GM18519 (cell line): ENCODE measurements around the gene C1orf198.

ENCODE experiments used
- ATAC-seq: cut with Tn5 transposase; IDR thresholded peaks from one replicate; pipeline ENCODE4 v1.9.1; 2021; ENCODE audit warnings: mild to moderate bottlenecking, moderate library complexity; ENCODE audit not compliant: unreplicated experiment, low FRiP score

Gene C1orf198, protein sequence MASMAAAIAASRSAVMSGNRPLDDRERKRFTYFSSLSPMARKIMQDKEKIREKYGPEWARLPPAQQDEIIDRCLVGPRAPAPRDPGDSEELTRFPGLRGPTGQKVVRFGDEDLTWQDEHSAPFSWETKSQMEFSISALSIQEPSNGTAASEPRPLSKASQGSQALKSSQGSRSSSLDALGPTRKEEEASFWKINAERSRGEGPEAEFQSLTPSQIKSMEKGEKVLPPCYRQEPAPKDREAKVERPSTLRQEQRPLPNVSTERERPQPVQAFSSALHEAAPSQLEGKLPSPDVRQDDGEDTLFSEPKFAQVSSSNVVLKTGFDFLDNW

DNA sequence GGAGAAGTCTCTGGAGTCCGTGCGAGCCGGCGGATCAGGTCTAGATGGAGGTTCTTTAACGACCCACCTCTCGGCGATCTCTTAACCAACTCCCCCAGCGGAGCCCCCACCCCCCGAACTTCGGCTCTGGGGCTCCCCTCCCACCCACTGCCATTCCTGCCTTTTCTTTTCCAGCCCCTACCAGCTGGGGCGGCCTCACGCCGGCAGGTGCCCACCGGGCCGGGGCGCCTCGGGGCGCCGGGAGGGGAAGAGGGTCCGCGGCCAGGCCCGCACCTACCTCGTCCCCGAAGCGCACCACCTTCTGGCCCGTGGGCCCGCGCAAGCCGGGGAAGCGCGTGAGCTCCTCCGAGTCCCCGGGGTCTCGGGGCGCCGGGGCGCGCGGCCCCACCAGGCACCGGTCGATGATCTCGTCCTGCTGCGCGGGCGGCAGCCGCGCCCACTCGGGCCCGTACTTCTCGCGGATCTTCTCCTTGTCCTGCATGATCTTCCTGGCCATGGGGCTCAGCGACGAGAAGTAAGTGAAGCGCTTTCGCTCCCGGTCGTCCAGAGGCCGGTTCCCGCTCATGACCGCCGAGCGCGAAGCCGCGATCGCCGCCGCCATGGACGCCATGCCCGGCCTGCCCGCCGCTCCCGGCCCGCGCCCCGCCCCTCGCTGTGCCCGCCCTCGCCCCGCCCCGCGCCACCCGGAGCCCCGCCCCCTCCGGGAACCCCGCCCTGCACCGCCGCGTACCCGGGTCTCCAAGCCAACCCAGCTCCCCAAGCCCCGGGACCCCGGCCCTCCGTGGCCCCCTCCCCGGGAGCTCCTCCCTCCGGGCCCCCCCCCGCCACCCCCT is at the start of gene C1orf198:
Gene C1orf198 (minus strand): TSS at position 619 of the 833 bp plus-strand sequence. CDS start 9 bp downstream, at position 610.
- peak; percentile 38 for ATAC-seq

DNA sequence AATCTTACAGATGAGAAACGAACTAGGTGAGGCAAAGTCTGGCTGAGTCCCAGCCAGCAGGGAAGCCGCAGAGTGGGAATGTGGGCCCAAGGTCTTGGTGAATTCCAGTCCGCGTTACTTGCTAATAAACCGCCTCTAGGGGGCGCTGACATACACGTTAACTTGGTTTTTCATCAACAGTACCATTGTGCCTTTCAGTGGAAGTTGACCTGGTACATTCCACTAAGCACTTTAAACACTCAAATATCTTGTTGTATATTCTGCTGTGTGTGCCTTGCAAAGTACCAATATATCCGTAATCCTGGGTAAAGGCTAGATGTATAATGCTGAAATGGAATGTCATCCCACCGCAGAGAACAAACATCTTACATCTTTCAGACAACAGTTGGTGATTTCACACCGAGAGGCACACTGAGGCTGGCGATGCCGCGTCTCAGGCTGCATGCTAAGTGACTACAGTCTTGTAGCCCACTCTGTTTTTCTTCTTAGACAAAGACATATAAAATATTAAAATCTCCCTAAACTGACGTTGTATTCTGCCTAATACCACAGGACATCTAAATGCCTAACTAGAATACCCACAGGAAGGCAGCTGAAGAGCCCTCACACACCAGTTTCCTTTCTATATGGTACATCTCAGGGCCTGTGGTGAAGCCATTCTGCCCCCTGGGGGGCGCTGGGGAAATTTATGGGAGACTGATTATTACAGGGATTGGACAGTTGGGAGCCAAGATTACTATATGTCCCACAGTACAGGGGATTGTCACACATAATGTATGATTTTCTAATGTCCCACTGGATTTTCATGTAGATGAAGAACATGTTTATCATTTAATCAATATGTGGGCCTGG is 49.2 kb upstream of the C1orf198 start:
- ATAC-seq, result no peak

DNA sequence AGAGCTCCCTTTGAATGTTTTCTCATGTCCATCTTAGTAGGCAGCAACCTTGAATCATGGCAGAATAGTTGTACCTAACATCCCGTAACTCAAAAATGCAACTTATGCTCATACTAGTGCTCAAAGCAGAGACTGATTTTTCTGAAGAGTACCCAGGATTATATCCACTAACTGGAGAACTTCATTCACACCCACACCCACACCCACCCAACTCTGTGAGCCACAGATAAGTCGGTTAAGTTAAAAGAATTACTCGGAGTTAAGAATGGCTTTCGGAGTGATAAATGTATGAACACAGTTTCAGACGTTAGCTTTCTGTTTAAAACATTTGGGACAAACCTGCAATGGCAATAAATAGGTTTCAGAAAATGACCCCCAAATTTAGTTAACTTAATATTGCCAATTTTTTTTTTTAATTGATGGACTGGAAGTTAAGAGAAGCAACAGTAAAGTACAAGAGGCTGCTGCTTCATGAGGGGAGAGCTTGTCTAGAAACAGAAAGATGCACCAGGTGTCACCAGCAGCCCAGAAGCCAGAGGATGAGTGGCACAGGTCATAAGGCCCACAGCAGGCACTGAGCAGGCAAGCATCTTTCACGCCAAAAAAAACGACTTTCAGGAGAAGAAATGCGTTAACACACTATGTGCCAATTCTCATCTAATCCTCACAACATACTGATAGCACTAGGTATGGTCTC is 48.4 kb upstream of the C1orf198 start:
- ATAC-seq, result no peak

DNA sequence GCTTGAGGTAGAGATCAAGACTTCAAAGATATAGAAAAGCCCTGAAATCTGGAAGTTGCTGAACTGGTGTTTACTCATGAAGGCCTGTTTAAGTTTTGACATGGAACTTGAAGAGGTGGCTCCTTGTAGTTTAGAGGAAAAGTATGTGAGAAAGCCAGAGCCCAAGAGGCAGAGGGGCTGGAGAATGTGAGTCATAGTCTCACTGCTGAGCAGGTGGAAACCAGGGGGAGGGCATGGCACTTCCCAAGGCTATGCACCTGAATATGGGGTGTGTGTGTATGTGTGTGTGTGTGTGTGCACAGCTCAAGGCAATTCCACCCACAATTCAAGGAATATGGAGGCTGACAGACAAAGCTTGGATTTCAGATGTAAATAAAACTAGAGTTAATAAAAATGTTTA is 46.8 kb upstream of the C1orf198 start:
- no peak for ATAC-seq

DNA sequence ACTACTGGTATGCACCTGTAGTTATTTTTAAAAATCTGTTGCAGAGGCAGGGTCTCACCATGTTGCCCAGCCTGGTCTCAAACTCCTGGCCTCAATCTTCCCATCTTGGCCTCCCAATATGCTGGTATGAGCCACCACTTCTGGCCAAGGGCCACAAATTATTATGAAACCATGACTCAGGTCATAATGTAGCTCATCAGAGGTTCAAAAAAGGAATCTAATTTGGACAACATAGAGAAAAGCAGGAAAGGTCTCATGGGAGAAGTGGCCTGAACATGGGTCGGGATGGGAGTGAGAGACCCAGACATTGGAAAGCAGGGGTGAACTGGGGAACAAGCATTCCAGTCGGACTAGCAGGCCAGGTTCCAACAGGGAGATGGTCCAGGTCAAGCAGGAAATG is 45.2 kb upstream of the C1orf198 start:
- ATAC-seq, result no peak

DNA sequence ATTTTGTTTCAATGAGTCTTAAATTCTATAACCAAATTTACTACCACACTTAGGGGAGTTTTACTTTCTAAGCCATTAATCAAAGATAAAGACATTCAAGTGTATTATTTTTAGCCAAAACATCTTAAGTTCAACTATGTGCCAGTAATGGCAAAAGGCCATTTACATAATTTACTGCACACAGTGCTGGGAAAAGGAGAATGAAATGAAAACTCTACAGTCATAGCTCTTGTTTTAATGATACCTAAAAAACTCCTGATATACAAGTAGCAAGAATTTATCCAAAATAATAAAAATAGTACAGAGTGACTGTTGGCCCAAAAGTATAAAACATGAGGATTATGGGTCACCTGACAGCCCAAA is 42.4 kb upstream of the C1orf198 start:
- no peak for ATAC-seq

DNA sequence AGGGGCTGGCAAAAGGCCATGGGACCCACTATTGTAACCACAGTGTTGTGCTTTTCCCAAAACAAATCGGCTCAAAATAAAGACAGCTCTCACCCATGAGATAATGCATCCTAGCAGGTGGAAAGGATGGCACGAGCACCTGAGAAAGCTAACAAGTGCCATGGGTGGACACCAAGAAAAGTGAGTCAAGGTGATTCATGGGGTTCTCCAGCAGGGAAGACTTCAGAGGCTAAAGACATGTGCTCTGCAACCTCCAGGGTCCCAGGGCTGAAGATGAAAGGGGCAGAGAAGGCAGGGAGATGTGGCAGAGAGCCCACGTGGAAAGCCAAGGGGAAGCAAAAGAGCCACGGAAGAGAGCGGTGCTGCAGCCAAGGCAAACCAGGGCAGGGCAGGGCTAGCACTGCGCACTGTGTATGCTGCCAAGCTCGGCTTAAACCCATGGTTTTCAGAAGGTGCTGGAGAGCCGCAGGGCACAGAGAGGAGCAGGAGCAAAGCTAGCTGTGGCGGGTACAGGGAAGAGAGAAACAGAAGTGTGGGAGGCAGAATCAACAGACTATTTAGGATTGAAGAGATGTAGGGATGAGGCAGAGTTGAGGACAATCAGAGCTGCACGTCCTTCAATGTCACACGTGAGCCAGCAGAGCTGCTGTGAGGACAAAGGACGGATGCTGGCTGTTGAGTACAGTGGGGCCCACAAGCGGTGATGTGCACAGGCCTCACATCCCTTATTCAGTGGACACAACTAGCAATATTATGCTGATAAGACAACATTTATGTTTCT is 41.8 kb upstream of the C1orf198 start:
- ATAC-seq, result no peak

DNA sequence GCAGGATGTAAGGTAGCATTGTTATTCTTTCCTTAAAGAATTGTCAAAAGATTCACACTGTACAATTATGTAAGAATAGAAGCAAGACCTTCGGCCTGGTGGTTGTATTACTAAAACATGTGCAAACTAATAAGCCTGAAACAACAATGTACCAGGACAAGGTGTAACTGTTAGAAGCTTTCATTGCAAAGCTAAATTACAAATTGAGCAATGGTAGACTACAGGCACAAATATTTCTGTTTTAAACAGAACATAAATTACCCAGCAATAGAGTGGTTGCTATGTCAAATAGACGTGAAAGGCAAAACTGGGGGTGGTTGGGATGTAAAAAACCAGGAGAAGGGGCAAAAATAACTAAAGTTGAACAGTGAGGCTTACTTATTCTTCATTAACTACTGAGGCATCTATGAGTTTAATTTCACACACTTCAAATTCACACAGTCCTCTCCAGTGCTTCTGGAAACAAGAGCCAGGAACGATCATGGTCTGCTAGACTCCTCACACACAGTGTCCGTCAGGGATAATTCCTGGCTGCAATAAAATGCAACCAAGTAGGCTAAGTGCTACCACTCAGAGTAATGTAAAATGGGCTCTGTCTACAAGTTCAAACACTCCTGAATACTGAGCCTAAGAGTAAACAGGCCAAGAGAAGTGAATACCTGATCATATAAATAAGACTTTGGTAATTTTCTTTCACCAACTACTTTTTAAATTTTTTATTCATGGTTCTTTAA is 39.3 kb upstream of the C1orf198 start:
- no peak for ATAC-seq

DNA sequence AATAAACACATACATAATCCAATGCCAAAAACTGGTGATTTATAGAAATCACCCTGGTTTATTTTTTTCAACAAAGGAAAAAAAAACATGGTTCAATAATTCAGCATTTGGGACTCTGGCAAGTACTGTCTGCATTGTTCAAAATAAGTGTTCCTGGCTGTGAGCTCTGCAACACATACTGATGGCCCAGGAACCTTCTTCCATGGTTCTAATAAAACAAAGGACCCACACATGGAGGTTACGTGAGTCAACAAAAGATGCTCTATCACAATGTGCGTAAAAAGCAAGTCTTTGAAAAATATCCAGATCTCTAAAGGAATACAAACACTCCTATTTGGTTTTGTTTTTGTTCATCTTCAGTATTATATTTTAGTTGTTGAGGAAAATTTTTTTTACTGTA is 37.9 kb upstream of the C1orf198 start:
- ATAC-seq, result no peak

DNA sequence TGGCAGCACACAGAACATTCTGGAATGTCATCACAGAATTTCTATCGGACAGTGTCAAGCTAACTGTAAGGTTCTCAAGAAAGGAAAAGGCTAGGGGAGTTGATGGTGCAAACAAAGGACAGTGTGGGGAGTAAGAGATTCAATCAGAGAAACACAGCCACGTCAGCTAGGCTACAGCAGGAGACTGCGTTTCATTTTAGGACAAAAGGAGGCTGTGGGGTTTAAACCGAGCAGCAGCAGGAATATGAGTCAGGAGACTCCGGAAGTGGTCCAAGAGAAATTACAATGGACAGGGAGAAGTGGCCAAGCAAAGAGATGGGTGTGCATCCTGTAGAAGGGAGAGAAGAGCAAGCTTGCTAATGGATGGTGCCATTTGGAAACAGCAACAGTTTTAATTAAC is 37.4 kb upstream of the C1orf198 start:
- ATAC-seq, result no peak

DNA sequence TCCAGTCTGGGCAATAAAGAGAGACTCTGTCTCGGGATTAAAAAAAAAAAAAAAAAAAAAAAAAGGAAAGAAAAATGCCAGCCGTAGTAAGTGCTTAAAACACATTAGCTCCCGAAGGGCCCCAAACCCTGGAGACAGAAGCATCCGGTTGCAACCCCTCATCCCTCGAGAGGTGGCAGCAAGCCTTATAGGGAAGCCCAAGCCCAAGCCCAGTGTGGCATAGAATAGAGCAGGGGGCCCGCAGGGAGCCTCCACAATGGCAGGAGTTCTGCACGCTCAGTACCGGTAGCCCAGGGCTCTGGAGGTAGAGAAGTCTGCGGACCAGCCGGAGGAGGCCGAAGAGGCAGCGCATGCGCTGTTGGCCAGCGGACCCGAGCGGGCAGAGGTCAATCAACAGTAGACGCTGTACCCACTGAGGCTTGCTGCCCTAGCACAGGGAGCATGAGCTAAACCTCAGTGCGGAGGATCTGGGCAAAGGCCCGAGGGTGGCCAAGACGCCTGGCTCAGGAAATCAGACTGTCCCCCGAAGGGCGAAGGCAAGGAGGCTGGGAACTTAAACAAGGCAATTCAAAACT is 34.1 kb upstream of the C1orf198 start:
- ATAC-seq, result no peak

DNA sequence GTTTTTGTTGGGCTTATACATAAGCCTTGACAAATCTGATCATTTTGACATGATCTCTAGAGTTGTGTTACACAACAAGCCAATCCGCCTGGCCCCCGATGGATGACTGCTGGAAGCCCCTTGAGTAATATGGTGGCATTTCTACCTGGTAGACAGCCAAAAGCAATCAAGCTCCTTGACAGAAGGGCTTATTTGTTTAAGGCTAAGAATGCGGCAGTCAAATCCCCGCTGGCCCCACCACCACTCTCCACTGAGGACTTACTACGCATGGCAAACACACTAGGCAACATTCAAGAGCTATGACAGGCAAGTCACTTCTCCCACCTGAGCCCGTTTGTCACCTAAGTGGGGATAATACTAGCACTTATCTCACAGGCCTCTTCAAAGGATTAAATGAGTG is 33.4 kb upstream of the C1orf198 start:
- no peak for ATAC-seq

DNA sequence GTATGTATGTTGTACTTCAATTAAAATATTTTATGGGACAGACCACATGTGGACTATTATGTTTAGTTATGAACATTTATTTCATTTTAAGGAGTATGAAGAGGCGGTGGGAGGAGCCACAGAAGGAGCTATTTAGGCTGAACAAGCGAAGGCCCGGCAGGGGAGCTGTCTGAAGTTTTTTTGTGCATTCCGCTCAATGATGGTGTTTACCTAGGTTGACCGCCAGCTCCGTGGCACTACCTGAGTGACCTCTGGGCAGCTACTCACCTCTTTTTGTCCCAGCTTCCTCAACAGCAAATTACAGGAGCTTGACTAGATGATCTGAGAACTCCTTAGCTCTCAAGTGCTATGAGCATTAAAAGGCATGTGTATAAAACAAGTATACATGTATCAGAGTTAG is 32.7 kb upstream of the C1orf198 start:
- no peak for ATAC-seq

DNA sequence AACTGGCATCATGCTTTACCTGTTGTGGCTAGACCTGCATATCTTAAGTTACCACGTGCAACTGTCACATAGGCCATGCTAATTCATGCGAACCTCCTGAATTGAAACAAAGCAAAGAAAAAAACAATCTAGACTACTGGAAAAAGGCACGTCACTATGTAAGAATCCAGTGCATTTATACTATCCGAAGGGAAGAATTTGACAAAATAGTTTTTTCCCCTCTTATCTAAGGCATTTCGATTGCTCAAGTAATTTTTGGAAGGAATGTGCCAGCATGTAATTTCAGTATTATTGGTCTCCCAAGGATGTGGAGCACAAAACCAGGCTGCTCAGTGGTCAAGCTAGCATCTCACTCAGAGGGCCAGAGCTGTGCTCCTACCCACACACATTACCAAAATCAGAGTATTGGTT is 31.5 kb upstream of the C1orf198 start:
- no peak for ATAC-seq

DNA sequence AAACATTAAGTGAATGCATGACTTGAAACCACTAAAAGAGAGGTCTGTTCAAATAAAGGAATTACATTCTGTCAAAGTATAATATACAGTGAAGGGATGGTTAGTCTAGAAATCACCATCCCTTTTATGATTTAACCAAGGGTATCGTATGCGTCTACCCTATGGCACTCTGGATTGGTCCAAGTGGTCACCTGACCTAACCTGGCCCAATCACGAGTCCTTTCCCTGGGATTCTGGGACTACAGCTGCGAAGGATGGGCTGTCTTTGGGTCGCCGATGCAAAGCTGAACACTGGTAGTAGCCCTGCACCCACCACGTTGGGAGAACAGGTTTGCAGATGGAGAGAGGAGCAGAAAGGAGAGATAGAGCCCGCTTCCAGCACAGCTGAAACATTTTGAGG is 30.4 kb upstream of the C1orf198 start:
- no peak for ATAC-seq

DNA sequence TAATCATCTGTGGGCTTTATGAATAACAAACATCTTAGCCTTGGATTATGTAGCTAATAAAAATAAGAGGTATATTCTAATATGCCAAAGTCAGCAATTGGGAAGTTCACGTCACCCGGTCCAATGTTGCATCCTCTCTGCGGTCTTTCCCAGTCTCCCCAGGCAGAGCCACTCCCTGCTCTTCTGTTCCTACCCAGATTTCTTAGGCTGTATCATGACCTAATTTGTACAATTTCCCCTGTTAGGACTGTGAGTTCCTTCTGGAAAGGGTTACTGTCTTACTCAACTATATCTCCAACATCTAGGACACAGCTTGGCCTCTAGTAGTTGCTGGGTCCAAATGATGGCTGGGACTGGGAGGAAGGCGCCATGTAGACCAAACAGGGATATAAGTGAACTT is 29.8 kb upstream of the C1orf198 start:
- no peak for ATAC-seq

DNA sequence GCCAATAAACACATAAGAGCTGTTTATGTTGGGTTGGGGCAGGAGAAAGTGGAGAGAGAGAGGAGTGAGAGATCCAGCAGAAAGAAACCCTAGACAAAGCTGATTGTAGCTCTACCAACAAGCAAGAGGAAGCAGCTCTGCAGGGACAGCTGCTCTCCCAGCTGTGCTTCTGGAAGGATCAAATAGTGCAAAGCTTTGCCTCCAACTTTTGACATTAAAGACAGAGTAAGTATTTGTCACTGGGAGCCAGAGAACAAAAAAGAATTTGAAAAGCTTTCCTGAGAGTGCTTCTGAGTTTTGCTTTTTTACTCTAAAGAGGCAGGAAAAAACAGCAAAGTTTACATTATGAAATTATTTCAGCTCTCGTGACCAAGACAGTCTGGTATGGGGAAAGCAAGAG is 28.5 kb upstream of the C1orf198 start:
- no peak for ATAC-seq

DNA sequence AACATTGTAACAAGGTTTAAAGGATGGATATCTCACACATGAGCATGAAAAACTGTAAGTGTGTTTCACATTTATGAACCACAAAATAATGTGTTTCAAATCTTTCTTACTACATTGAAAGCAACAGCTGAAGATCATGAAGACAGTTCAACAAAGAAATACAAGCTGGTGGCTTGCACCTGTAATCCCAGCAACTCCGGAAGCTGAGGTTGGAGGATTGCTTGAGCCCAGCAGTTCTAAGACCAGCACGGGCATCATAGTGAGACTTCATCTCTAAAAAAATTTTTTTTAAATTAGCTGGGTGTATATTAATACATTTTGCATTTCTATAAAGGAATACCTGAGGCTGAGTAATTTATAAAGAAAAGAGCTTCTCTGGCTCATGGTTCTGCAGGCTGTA is 27.1 kb upstream of the C1orf198 start:
- ATAC-seq, result no peak

DNA sequence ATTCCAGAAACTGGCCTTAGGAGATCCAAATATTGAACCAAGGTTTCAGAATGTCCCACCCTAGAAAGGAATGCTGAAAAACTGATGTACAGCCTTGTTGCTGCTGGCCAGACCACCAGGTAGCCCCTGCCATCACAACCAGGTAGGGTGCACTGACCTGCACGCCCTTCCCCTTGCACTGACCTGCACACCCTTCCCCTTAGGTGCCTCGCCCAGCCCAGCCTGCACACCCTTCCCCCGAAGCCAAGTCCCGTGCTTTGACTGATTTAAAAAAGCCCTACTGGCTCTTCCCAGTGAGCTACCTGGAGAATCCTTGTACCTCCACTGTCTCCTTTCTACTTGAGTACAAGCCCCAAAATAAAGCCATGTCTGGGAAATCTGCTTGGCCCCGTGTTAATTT is 26.3 kb upstream of the C1orf198 start:
- no peak for ATAC-seq
